GM10847 (cell line): Measurements from ENCODE around the gene PRPF18.

Experiments
- POLR2A ChIP-seq: IDR thresholded peaks from 2 replicates; pipeline ENCODE4 v1.6.1; 2011; ENCODE audit not compliant: insufficient read length; ENCODE audit errors: extremely low read depth

PRPF18 gene

GRCh38 chr10:13586676-13587355 is at the start of gene PRPF18:
Gene PRPF18 (plus strand): TSS chr10:13586965. CDS start chr10:13587087, 122 bp downstream.
- TF ChIP-seq POLR2A = peak; percentile 64

DNA sequence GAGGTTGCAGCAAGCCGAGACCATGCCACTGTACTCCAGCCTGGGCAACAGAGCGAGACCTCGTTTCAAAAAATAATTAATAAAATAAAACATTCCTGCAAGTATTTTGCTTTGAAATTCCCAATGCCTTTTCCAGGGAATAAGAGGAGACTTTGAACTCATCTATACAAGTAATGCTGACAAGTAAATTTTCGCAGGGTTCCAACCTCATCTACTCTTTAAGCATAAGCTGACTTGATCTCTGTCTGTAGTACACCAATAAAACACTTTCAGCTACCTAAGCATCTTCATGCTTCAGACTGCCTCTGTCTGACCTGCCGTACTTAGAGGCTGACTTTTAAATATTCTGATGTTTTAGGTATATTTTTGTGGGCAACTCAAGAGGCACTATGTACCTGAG is 44.2 kb upstream of the PRPF18 start:
- no peak for TF ChIP-seq POLR2A

DNA sequence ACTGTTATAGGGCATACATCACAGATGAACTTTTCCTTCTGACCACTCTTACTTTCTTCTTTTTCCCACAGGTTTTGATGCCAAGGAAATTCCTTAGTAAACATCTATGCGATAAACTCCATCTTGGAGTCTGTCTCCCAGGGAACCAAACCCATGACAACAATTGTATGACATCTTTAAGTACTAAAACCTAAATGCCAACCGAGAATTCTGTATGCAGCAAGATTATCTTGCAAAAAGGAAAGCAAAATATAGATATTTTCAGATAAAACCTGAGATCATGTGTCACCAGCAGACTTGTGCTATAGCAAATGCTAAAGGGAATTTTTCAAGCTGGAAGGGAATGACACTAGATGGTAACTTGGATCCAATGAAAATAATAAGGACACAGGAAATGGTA is 36.0 kb upstream of the PRPF18 start:
- no peak for TF ChIP-seq POLR2A

DNA sequence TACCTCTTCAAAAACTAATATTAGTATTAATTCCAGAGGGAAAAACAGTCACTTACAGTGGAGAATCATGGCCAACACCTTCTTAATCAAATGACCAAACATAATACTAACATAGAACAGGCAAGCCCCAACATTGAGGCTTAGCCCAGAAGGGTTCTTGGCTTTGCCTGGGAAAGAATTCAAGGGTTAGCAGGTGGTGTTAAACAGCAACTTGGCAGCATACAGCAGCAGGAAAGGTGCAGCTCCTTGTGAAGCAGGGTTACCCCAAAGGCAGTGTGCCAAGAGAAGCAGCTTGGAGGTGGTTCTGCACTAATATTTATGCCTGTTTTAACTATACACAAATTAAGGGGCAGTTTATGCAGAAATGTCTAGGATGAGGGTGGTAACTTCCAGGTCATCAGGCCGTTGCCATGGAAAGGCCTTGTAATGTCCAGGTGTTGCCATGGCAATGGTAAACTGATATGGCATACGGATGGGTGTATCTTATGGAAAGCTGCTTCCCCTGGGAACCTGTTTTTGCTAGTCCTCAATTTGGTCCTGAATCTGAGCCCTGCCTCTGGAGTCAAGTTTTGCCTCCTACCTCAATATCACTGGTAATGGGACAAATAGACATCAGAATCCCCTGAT is 30.8 kb upstream of the PRPF18 start:
- TF ChIP-seq POLR2A = no peak

- no peak for TF ChIP-seq POLR2A
Observed at GRCh38 chr10:13559124-13559700, 27.6 kb upstream of the PRPF18 start.

DNA sequence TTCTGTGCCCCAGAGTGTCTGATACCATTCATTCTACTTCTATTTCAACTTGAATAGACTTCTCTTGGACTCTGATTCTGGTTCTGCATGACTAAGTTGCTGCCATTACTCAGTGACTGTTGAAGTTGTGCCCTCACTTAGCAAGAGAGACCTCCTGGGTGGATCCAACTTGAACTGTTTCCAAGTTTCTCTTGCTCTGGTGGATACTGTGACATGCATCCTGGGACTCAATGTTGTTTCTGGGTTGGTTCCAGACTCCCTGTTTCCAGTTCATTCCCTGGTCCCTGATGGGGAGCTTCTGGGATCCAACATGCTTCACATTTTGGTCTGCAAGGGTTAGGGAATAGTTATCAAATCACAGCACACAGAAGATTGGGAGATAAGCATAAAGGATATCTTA is 26.2 kb upstream of the PRPF18 start:
- no peak for TF ChIP-seq POLR2A

DNA sequence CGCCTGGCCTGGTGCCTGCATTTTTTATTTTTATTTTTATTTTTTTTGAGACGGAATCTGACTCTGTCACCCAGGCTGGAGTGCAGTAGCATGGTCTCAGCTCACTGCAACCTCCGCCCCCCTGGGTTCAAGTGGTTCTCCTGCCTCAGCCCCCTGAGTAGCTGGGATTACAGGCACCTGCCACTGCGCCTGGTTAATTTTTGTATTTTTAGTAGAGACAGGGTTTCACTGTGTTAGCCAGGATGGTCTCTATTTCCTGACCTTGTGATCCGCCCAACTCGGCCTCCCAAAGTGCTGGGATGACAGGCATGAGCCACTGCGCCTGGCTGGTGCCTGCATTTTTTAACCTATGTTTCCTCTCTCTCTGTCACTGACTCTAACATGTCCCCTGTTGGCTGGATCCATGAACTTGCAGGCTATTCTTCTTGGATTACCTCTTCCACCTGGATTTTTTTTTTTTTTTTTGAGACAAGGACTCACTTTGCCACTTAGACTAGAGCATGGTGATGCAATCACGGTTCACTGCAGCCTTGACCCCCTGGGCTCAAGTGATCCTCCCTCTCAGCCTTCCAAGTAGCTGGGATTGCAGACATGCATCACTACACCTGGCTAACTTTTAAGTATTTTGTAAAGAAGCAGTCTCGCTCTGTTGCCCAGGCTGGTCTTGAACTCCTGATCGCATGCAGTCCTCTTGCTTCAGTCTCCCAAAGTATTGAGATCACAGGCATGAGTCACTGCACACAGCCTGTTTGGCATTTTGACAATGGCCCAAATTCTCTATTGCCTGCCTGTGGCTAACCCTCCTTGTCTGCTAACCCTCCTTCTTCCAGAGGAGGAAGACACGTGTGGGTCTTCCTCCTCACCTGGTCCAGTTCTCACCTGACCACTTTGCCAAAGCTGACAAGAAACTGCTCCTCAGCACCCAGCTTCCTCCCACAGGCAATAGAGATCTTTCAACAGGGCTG is 23.0 kb upstream of the PRPF18 start:
- no peak for TF ChIP-seq POLR2A

DNA sequence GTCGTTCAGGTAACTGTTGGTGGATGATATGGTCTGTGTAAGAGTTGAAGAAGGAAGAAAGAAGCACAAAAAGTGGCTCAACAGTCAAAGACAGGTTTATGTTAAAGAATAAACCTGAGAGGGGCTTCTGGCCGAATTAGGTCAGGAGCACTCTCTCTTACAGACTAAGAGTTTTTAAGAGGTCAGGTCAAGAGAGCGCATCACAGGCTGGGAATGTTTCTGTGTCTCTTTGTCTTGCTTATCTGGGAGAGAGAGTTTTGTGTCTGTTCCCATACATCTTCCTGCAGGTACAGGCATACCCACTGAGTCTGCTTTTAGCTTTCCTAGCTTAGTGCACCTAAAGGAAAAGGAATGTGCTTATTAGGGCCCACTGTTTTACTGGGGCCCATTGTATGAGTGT is 22.2 kb upstream of the PRPF18 start:
- TF ChIP-seq POLR2A = no peak

- TF ChIP-seq POLR2A = no peak
Observed at GRCh38 chr10:13567030-13567429, 19.7 kb upstream of the PRPF18 start.

DNA sequence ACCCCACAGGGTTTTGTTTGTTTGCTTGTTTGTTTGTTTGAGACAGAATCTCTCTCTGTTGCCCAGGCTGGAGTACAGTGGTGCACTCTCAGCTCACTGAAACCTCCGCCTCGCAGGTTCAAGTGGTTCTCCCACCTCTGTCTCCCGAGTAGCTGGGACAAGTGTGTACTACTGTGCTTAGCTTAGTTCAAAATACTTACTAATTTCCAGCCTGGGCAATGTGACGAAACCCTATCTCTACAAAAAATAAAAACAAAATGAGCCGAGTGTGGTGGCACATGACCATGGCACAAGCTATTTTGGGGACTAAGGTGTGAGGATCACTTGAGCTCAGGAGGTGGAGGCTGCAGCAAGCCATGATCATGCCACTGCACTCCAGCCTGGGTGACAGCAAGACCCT is 15.2 kb upstream of the PRPF18 start:
- TF ChIP-seq POLR2A = no peak

GRCh38 chr10:13573960-13574359 is 12.8 kb upstream of the PRPF18 start:
- no peak for TF ChIP-seq POLR2A

DNA sequence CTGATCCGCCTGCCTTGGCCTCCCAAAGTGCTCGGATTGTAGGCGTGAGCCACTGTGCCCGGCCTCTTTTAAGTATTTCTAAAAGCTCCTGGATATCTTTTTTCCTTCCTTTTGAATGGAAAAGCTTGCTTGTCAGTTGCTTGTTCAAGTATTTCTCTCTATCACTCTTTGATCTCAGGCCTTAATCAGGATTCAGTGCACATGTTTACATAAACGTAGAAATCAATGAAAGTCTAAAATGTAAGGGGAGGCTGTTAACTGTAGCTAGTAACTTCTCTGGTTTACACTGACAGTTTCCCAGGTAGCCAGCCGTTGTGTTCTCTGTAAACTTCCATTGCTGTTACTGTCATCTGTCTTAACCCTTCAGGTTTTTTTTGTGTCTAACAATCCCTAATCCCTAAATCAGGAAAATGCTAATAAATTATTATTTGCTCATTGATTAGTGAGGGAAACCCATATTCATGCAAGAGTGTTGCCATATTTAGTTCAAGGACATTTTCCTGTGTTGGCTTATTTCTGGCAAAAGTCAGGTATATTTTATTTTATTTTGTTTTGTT is 1.5 kb upstream of the PRPF18 start:
- no peak for TF ChIP-seq POLR2A

DNA sequence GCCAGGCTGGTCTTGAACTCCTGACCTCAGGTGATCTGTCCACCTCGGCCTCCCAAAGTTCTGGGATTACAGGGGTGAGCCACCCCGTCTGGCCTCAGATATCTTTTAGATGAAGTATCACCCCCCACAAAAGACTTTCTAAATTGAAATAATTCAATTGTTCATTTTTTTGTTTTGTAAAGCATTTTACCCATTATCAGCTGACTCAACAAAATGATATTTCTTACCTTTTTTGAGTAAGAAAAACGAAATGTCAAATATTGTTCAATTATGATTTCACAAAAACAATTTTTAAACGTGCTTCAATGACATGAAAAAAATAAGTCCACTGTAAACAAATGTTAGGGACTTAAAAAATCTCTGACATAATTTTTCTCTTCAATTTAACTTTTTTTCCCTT is 822 bp upstream of the PRPF18 start:
- TF ChIP-seq POLR2A = no peak

DNA sequence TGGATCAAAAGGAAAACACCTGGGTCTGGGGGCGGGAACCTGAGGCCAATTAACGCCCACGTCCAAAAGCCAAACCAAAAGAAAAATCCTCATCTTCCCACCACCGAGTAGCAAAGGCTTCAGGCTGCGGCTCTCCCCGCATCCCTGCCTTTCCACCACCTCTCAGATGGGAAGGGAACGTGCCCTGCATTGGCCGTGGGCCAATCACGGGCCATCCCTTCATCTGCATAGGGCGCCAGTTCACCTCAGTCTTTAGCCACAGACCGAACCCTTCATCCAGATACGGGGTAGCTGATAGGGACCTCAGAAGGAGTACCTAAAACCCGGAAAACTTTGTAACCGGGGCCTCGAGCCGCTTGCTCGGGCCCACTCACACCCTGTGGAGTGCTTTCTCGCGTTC is 626 bp downstream of the PRPF18 start:
- TF ChIP-seq POLR2A = no peak

DNA sequence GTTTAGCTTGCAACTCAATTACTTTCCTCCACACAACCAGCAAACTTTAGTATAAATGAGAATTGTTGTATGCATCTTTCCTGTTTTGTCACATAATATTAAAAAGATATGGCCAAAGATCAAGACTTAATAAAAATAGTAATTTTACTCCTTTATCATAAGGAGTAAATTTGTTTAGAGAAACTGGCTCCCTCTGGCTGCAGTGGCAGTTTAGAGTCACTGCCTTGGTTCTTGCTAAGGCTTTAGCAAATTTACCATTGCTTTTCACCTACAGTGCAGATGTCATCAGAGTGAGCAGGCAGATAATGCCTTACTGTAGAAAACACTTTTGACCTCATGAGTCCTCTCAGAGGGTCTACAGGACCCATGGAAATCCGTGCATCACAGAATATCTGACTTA is 2.6 kb downstream of the PRPF18 start:
- no peak for TF ChIP-seq POLR2A

DNA sequence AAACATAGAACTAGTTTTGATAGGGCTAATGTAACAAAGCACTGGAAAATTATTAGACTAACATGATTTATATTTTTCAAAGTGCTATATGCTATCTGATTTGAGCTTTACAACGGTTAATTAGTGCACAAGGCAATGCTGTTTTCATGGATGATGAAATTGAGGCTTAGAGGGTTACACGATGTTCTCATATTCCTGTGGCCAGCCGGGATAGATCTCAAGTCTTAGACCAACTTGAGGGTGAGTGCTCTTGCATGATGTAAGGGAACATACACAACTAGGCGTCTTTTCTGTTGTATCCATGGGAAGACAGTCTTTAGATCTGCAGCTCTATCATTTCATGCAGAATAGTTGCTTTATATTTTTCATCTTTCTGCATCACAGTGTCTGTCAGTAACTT is 4.1 kb downstream of the PRPF18 start:
- no peak for TF ChIP-seq POLR2A

DNA sequence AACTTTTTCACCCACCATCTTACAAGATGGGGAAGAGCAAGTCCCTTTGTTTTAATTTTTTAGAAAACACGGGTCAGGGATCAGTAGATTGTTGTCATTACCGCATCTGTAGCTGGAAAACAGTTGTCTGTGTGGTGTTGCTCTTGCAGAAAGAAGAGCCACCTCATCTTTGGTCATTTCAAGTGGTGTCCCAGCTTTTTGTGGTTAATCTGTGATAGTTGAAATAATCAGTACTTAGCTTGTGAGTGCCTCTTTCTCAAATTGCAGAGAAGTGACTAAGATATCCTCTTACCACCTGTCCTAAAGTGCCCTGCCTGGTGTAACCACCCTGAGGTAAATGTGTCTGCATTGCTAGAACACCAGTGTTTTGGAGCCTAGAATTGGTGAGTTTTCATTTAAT is 5.5 kb downstream of the PRPF18 start:
- no peak for TF ChIP-seq POLR2A
